NCI-H345 treated with DMSO at 0.1 percent for 48 hours (cell line): ENCODE data around the gene LRIF1.
"Not testable (repeated sequence)": the region's sequence is repeated elsewhere in the genome, so short reads cannot be mapped to it uniquely, and the experiment has no call there.

ENCODE experiments used
- DNase-seq: peaks from one replicate; lab custom pipeline; 2025; ENCODE audit not compliant: unreplicated experiment; lab: John Stamatoyannopoulos, UW

LRIF1 gene

DNA sequence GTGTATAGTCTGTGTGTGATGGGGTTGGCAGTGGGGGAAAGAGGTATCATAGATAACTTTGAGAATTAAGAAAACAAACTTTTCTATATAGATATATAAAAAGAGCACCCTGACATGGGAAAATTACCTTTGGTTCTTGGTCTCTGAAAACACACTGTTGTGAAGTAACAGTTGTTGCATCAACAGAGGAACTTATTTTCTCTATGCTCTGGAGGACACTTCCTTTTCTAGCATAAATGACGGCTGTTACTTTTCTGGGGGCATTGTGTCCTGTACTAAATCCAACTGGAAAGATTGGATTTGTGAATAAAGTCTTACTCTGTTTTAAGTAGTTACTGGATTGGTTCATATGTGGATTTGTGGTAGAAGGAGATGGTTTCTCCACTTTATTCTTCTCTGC lies 12.6 kb downstream of the LRIF1 start:
- DNase-seq = no peak

- no peak for DNase-seq
Observed at GRCh38 chr1:110948038-110948810, 15.5 kb downstream of the LRIF1 start.

DNA sequence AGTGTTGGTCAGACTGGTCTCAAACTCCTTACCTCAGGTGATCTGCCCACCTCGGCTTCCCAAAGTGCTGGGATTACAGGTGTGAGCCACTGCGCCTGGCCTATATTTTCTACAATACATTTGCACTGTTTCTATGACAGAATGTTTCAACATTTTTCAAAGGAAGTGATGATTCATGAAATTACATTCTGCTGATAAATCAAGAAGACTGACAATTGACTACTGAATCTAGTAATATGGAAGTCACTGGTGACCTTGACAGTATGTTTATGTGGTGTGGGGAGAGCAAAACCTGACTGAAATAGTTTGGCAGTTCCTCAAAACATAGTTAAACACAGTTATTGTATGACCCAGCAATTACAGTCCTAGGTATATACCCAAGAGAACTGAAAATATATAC lies 18.1 kb downstream of the LRIF1 start:
- no peak for DNase-seq

DNA sequence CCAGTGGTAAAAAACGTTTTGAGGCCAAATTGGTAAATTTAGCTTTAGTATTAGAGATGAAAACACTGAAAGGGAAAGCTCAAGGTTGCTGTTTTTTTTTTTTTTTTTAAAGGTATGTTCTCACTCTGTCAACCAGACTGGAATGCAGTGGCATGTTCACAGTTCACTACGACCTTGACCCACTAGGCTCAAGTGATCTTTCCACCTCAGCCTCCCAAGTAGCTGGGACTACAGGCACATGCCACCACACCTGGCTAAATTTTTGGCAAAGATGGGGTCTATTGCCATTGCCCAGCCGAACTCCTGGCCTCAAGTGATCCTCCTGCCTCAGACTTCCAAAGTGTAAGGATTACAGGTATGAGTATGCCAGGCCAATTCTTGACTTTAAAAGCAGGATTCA lies 18.9 kb downstream of the LRIF1 start:
- DNase-seq = no peak

- DNase-seq = no peak
Observed at GRCh38 chr1:110936567-110936966, 27.2 kb downstream of the LRIF1 start.

- DNase-seq = not testable (repeated sequence)
Observed at GRCh38 chr1:110931097-110931496, 32.6 kb downstream of the LRIF1 start.

GRCh38 chr1:110928904-110929303 lies 34.8 kb downstream of the LRIF1 start:
- DNase-seq = no peak

DNA sequence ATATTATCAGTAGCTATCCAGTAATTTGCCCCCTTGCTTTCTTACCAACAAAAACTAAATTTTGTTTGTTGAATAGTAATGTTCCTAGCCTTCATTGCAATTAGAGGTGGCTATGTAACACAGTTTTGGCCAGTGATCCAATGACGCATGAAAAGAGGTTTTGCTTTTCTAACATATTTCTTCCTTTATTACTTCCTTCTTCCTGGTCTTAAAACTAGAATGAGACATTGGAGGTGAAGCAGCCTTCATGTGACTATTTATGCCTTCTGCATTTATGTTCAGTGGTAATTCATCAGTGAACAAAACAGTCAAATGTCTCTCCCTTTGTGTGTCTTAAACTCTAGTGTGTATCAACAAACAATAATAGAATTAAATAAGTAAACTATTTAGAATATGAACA lies 35.5 kb downstream of the LRIF1 start:
- DNase-seq = no peak

- no peak for DNase-seq
Observed at GRCh38 chr1:110927484-110928075, 36.1 kb downstream of the LRIF1 start.

DNA sequence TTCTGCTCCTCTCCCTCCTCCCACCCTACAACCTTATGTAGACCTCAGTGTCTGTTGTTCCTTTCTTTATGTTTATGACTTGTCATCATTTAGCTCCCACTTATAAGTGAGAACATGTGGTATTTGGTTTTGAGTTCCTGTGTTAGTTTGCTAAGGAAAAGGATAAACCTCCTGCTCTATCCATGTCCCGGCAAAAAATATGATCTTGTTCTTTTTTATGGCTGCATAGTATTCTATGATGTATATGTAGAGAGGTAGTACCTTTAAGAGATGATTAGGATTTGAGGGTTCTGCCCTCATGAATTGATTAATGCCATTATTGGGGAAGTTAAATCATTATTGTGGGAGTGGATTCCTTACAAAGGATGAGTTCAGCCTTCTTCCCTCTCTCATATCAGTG lies 41.8 kb downstream of the LRIF1 start:
- DNase-seq = no peak

- no peak for DNase-seq
Observed at GRCh38 chr1:110918016-110918415, 45.7 kb downstream of the LRIF1 start.

- no peak for DNase-seq
Observed at GRCh38 chr1:110916669-110917306, 46.9 kb downstream of the LRIF1 start.

GRCh38 chr1:110916274-110916668 lies 47.5 kb downstream of the LRIF1 start:
- no peak for DNase-seq

DNA sequence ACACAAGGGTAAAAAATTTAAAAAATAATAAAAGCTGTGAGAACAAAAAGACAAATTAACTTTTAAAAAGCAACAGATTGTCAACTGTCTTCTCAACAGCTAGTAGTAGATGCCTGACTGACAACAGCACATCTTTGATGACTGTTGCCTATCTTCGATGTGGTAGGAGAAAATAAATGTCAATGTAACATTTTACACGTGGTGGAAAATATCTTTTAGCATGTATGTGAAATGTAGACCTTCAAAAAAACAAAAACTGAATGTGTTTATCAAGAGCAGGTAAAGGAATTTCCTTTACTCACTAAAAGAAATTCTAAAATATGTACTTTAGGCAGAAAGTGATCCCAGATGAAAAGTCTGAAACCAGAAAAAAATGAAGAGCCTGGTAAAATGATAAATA lies 47.9 kb downstream of the LRIF1 start:
- no peak for DNase-seq

DNA sequence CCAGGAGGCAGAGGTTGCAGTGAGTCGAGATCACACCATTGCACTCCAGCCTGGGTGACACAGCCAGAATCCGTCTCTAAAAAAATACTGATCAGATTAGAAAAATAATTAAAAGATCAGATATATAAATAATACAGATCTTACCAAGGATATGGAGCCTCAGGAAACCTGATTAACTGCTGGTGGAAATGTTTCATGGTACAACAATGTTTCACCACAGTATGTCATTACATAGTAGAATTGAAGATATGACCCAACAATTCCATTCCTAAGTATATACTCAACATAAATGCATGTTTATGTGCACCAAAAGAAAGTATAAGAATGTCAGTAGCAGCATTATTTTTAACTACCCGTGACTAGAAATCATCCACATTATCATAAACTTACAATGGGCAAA lies 49.0 kb downstream of the LRIF1 start:
- no peak for DNase-seq

DNA sequence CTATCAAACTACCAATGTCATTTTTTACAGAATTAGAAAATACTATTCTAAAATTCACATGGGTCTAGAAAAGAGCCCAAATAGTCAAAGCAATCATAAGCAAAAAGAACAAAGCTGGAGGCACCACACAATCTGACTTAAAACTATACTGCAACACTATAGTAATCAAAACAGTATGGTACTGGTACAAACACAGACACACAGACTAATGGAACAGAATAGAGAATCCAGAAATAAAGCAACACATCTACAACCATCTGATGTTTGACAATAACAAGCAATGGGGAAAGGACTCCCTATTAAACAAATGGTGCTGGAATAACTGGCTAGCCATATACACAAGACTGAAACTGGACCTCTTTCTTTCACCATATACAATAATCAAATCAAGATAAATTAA lies 50.9 kb downstream of the LRIF1 start:
- DNase-seq = no peak

DNA sequence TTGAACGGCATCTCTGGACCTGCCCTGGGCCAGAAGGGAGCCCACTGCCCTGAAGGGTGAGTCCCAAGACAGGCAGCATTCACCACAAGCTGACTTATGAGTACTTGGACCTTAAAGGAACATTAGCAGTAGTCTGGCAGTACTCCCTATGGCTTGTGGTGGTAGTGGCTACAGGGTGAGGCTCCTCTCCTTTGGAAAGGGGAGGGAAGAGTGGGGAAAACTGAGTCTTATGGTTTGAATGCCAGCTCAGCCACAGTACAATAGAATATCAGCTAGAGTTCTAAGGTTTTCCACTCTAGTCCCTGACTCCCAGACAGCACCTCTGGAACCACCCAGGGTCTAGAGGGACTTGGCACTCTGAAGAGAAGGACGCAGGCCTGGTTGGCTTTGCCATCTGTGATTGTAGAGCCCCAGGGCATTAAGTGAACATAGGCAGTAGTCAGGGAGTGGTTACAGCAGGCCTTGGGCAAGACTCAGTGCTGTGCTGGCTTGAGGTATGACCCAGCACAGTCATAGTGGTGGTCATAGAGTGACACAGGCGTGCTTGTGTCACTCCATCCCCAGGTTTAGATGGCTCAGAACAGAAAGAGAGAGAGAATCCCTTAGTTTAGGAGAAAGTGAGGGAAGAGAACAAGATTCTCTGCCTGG lies 59.7 kb downstream of the LRIF1 start:
- no peak for DNase-seq

DNA sequence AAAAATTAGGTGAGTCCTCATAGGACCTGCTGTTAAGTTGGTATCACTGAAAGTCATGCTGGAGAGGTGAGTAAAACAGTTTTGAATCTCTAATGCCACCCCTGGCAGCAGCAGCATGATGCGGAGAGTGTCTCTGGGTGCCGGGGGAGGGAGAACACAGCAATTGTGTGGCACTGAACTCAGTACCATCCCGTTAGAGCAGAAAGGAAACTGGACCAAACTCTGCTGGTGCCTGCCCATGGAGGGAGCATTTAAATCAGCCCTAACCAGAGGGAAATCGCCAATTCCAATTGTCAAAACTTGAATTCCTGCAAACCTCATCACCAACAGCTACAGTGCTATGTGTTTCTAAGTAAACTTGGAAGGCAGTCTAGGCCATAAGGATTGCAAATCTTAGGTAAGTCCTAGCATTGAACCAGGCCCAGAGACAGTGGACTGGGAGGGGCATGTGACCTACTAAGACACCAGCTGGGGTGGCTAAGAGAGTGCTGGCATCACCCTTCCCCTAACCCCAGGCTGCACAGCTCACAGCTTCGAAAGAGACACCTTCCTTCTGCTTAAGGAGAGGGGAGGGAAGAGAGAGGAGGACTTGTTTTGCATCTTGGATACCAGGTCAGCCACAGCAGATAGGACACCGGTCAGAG lies 60.8 kb downstream of the LRIF1 start:
- DNase-seq = no peak

DNA sequence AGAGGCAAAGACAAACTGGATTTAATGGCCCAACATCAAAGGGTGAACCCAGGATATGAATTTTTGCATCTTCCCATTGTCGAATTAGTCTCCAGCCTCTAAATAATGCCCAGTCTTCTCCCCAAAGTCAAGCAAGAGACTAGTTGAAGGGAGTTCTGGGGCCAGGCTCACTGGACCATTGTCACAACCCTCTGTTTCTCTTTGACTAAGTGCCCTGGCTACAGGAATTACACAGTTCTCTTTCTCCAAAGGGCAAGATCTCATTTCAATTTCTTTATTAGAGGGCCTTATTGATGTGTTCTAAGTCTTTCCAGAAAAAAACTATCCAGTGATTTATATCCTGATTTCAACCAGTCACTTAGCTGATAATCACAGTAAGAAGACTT lies 64.3 kb downstream of the LRIF1 start:
- no peak for DNase-seq

DNA sequence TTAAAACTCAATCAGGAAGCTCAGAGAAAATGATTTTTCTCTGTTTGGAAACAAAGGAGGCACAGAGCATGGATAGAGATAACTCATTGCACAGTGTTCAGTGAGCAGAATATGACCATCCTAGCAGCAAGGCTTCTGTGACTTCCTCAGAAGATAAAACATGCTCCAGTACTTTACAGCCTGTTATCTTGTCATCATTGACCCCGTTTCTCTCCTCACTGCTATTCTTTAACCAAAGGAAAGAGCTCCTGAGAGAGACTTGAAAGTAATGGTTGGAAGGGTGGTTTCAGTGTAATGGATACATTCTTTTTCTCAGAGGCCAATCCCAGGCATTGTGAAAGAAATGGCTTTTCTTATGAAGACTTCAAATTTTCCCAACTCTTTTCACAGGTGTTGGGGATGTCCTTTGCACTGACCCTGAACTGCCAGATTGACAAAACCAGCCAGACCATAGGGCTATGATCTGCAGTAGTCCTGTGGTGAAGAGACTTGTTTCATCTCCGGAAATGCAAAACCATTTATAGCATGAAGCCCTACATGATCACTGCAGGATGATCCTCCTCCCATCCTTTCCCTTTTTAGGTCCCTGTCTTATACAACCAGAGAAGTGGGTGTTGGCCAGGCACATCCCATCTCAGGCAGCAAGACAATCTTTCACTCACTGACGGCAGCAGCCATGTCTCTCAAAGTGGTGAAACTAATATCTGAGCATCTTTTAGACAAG lies 64.8 kb downstream of the LRIF1 start:
- DNase-seq = no peak

DNA sequence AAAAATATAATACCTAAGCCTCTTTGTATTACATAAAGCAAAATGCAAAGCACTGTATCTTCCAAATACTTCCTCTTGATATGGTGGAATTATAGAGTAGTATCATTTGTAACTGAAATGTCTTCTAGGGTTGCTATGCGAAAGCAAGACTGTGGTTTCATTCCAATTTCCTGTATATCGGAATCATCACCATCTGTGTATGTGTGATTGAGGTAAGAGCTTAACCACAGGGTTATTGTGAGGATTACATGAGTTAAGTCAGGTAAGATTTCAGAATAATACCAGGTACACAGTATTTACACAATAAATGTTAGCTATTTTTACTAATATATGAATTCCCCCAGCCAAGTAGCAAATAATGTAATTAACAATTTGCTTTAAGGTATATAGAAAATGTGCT lies 66.0 kb downstream of the LRIF1 start:
- DNase-seq = no peak
